SW 1271 (cell line): Measurements from ENCODE around the gene MAB21L1.

Experiments
- DNase-seq, 2 experiments: peaks; one replicate each; lab custom pipeline; 2025; lab: John Stamatoyannopoulos, UW

Gene MAB21L1

DNA sequence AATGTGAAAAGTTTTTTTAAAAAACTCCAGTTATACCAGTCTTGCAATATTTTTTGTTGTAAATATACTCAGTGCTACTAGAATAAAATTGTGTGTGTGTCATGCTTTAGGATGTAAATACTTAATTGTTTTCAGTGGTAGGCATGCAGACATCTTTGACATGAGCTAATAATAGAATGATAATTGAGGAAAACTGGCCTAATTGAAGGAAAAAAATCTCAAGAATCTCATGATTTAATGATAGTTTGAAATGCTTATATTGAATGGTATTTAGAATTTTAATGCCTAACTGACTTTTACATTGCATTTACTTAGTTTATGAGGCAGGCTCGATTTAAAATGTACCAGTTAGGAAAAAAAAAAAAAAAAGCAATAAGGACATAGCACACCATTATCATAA, 3.2 kb upstream of the MAB21L1 start:
- no peak for DNase-seq

DNA sequence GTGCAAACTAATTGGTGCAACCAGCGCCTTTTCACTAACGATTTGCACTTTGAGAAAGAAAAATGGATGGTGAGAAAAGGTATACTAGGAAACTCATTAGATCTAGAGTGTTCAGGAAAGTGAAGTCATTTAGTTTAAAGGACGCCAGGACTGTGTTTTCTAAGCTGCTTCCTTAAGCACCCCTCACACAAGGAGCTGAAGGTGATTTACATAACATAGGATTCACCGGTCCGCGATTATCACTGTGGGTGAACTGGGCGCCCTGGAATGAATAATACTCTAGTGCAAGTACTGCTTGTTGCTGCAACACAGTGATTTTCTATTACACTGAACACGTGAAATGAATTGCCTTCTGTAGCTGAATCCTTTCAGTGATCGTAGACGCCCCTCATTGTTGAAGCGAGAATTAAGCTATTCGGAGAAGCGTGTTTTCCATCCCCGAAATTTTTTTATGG, 2.6 kb upstream of the MAB21L1 start:
- no peak for DNase-seq

DNA sequence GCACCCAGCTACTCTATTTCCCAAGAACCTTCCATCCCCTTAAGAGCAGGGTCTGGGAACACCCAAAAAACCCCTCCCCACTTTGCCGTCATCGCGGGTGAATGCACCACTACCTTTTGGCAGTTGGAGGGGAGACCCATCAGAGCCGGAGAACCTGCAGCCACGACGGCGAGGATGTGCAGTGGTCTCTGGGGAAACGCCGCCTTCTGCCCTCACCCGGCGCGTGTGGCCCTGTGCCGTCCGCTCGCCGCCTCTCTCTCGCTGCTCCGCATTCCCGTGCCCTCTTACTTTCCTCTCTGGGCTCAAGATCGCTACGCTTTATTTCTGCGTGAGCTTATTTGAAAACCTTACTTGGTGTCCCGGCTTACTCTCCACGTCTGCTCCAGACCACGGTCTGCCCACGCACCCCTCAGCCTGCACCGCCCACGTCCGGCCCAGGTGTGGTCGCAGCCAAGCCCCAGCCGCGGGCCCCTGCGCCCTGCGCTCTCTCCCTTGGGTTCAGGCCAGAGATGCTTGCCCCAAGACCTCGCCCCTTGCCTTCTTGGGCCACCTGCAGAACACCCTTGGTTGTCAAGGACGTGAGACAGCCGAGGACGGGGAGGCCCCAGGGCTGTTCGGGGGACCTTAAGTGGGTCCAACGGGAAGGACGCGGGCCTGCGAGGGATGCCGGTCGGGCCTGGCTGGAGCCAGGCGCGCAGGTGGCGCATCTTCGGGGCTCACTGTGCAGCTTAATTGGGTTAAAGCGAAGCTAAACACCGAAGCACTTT, 2.0 kb upstream of the MAB21L1 start:
- DNase-seq, result no peak

DNA sequence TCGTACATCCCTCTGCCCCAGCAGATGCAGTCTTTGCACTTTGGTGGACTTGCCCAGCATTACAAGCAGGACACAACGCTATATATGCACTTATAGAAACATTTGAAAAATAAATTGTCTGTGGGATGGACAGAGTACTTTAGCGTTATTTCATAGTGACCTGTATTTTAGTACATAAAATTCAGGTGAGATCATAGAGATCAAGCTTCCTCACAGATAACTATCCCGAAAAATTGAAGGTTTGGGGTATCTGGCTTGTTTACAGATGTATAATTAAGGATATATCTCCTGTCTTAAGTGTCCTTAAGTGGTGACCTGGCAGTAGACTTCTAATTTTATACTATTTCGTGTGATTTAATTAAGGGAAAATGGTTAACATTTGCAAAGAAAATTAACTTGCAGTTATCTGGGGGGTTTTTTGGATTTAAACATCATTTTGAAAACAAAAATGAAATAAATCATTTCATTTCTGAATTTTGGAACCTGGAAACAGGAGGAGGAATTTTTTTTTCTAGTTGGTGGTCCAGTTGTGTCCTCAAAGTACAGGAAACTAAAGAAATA, 977 bp upstream of the MAB21L1 start:
- no peak for DNase-seq

DNA sequence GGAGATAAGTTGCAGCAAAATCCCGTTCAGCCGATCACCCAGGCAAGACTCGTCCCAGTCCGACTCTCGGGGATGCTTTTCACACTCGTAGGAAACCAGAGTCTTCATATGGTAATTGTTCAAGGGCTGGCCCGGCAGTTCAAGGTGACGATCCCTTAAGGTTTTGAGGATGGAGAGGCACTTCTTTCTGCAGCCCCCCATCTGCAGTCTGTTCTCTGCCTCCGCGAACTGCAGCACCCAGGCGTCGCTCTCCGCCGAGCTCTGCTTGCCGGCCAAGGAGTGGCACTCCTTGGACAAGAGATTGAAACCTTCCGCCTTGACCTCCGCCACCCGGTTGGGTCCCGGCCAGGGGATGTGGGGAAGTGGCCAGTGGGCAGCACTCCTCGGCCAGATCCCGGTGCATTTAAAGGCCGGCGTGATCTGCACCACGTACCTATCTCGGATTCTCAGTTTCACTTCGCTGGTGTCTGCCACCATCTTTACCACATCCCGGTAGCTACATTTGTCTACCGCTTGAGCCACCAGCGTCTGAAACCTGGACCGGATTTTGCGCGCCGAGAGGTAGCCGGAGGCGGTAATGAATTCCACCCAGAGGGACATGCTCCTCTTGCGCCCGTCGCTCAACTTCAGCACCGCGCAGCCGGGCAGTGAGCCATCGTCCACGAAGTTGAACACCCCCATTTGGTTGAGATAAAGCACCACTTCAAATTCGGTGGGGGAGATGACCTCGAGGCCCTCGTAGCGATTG, 1.1 kb downstream of the MAB21L1 start:
- no peak for DNase-seq

DNA sequence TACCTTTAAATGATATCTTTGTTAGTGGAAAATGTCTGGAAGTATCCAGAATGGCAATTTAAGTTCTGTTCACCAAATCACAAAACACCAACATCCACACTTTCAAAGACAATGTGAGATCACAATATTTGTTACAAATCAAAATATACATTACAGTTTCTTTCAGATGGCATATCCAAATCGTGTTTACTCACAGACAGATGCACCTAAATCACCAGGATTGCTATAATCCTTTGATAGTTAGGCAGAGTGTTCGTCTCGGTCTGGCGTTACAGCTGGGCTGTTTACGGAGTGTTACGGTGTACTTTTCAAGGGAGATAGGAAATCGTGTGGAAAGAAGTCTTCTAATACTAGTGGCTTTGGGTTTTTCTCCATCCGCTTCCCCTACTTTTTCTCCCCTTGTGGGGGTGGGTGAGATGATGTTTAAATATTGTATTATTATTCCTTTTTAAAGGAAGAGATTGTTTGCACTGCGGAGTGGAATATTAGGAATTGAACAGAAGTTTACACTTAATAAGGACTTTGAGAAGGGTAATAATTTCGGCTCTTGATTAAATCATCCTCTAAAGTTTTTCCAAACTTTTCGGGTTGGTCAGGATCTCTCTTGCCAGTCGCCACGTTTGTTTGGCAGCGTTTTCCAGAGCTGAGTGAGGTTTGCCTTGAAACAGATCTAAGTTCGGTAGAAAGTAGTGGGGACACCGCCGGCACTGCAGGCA, 1.8 kb downstream of the MAB21L1 start:
- DNase-seq, result no peak

DNA sequence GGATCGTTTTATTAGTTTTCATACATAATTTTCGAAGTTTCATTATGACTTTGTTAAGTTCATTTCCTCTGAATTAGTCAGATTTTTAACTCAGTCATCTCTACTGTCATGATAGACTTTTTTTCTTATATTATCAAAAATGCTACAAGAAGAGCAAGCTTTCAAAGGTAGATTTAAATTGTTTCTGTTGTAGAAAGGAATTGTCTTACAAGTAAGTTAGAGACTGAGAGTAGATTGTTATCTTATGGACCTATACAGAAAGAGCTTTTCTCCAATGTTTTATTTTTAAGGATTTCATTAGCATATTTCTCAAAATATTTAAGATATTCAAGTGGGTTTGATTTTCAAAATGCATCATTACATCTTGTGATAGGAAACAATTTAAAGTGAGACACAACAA, 2.7 kb downstream of the MAB21L1 start:
- no peak for DNase-seq

DNA sequence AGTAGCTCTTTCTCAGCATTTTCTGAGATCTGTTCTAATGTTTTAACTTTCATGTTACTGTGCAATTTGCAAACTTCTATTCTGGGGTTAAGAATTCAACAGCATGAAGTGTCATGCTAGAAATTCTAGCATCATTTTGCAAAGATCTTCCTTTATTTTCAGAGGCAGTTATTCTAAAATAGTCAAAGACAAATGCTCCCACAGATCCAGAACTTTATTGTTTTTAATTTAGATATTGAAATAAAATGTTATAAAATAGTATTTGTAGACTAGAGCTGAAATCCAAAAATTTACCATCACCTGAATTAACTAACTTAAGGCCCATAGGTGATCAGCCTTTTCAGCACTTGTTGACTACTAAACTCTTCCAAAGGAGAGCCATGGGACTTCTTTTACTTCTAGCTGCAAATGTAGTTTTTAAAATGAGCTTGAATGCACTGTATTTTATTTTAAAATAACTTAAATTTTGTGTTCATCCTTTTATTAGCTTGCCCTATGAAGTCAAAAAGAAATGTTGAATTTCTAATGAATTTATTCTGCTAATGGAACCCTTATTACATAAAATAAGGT, 3.2 kb downstream of the MAB21L1 start:
- DNase-seq, result no peak

DNA sequence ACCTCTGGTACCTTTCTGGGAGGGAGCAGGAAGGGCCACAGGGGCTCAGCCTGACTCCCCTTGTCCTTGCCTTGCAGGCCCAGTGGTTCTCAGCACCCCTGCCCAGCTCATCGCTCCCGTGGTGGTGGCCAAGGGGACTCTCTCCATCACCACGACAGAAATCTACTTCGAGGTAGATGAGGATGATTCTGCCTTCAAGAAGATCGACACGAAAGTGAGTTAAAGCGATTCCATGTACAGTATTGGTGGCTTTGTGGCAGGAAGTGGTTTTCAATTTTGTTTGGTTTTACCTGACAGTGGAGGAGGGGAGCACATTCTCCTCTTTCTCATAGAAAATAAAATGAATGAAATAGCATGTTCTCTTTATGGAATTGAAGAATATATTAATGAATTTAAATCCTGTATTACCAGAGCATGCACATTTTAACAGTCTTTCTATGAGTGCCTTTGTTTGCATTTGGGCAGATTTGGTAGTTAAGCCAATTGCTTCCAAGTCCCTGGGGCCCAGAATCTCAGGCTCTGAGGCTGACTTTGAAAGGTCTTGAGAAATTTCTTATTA, 4.1 kb downstream of the MAB21L1 start:
- DNase-seq, result no peak

DNA sequence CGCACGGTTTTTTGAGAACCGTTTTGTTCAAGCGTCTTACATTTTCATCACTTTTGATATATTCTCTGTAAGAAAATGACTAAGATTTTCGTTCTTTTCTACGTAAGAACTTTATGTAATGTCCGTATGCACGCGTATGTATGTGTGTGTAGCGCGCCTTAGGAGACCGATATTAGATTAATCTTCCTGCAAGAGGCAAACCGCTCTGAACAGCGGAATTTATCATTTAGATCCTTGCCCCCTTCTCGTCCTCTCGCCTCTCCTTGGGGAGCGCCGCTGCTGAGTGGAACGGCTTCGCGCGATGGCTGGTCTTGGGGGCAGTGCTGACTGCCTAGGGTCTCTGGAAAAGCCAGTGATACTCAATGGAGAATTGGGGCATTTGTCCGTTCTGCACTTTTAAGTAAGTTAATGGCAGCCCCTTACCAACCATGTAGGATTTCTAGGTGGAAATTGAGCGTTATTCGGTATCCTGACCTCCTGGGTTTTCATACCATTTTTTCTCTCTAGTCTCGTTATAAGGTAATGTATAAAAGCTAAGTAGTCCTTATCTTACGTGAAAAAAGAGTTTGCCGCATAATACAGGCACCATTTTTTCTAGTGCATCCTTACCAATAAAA, 4.7 kb downstream of the MAB21L1 start:
- DNase-seq, result no peak

DNA sequence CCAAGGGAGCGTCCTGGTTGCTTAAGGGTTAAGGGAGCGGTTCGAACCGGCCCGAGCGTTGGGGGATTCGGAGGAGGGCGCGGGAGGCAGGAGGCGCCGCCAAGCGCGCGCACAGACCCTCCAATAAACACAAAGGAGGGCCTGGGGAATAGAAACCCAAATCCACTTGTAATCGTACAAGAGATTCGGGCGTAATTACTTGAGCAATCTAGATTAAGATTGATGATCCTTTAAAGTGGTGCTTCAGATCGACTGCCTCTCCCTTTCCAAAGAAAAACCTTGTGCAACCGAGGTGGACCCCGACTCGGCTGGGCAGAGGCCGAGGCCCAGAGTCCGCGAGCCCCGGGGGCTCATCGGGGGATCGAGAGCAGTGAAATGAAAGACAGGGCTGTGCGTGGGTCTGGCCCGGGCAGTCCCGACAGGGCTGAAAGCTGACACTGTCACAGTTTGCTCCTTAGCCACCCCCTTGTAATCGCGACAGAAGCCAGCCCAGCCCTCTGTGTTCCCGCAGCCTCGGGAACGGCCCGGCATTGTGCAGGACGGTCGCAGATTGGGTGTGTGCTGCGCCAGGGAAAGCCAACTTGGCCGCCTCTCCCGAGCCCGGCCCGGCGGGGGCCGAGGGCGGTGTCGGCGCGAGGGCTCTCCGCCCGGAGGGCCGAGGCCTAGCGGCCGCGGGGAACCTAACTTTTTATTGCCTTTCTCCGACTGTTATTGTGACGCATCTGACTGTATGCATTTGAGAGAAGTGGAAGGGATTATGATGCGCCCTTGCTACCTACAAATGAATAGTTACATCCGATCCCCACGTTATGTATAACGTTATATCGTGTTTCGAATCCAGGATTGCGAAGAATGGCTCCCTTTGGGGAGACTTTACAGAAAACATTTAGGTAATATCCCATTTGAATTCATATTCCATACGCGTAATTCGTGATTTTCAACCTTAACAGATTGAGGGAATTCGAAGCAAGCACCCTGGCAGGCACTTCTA, 5.5 kb downstream of the MAB21L1 start:
- DNase-seq, result no peak

DNA sequence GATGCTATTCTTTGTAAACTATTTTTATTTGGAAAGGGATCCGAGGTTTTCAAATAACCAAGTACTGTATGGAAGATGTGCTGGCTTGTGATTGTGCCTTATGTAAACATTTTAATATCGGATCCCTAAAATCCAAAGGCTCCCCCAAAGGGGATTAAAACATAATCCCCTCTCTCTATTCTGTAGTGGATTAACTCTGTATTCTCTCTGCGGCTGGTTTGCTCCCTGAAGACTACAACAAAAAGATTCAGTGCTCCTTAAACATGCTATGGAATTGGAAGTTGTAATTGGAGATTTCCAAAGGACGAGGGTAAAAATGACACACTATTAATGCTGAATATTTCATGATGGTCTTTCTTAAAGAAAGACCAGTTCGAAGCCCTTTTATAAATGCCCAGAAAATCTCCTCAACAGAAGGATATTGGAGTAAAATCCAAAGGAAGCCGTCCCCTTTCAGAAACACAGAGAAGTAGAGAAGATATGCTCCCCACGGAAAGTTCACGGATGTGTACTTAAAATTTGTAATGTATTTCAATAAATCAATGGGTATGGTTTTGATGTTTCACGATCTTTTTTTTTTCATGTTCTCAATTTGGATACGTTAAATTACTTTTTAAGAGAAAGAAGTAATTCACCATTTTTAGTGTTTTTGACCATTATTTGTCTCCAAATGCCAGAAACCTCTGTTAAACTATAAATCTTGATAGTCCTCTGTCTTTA, 6.5 kb downstream of the MAB21L1 start:
- no peak for DNase-seq

DNA sequence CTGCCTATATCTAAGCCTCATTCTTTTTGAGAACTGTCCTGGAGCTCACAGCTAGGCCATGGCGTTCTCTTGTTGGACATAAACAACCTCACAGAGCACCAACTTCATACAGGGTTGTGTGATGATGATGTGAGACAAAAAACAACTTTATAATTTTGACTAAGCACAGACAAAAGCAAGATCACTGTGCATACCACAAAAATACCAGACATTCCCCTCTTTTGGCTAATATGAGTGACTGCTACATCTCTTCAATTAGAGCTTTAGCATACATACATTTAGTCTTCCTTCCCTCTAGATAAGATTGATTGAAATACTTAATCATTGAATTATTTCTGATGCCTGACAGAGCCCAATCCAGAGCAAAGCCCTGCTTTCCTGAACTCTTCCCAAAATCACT, 8.3 kb downstream of the MAB21L1 start:
- DNase-seq, result no peak

DNA sequence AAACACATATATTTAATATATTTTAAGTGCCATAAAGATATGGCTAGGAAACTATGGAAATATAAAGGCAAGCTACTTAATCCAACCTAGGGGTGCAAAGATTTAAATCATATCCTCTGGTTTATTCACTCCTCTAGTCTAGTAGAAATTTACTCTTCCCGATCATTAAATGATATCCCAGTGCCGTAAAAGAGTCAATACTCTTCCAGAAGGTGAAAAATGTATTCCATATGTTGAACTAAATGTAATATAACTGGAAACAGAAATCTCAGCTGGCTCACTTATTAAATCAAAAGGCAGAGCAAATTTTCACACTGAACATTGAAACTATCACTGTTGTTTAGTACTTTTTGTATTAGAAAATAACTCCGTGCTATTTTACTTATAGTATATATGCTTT, 11.1 kb downstream of the MAB21L1 start:
- no peak for DNase-seq

DNA sequence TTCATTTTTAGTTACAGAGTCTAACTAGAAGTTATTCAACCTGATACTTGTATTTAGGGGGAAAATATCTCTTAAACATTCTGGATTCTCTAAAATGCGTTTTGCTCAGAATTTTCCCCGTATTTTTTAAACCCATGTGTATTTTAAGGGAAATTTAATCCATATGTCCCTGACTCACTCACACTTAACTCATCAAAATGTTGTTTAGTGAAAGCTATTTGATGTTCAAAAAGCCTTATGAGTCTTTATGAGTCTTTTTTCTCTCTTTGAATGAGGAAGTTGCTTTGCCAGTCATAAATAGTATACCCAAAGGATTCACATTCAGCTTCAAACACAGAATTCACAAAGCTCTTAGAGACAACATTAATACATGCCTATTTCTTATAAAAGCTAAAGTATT, 16.4 kb downstream of the MAB21L1 start:
- DNase-seq, result no peak

DNA sequence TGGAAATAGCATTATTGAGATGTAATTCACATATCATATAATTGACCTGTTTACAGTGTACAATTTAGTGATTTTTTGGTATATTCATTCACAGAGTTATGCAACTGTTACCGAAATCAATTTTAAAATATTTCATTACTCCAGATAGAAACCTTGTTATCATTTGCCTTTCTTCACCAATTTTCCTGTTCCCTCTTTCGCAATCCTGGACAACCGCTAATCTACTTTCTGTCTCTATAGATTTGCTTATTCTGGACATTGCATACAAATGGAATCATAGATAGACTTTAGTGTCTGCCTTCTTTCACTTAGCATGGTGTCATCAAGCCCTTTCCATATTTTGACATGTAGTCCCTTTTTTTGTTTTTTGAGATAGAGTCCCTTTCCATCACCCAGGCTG, 19.2 kb downstream of the MAB21L1 start:
- no peak for DNase-seq

DNA sequence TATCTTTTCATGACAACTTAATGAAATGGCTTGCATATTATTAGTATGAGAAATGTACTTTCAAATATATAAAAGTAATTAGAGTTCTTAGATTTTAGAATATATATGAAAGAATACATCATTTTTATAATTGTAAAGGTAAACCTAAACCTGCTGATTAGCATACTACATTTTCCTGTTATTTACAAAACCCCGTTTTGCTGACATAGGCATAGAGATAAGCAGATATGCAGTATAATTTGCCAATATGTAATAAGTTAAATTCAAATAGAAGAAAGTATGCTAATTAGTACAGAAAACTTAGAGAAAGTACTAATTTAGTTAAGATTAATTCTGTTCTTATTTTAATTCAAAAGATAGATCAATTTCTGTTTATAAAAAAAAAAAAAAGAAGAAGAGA, 21.5 kb downstream of the MAB21L1 start:
- no peak for DNase-seq

DNA sequence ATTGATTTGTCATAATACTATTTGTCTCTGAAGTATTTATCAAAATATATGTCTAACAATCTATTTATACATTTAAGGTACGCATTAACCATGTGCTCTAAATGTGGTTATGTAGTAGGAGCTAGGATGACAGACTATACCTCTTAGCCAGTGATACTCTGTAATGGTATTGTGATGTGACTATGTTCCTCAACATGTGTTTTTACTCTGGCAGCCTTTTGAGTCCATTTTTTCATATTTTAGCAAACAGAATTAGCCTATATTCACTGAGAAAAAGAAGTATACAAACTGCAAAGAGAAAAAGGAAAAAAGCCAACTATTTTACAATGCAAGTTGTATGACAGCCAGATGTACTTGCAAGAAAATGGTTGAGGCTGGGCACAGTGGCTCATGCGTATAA, 26.7 kb downstream of the MAB21L1 start:
- no peak for DNase-seq

DNA sequence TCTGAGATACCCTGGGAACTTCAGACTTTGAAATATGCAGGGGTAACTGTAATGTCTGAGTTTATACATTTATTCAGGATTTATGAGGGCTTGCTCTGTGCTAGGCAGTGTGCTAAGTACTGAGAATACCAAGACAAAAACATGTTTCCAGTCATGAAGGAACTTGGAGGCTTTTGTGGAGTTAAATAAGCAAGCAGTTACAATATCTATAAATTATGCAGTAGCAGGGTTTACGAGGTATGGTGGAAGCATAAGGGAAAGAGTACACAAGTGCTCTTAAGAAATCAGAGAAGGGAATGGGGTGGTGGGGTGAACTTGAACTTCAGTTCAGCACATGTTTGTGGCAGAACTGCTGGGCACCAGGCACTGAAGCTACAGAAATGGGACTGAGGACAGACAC, 28.0 kb downstream of the MAB21L1 start:
- DNase-seq, result no peak
